Measurements from ENCODE around the gene WNT11. TPM values are rescaled to one million over a fixed set of nuclear protein-coding genes. Genes with fewer than 3 reads are reported as not detected.

WNT11 gene
- polyA plus RNA-seq, 1 donor (not counting 4 experiments of a cell fraction or from before 2014, with no cell fraction given), result not detected

DNA sequence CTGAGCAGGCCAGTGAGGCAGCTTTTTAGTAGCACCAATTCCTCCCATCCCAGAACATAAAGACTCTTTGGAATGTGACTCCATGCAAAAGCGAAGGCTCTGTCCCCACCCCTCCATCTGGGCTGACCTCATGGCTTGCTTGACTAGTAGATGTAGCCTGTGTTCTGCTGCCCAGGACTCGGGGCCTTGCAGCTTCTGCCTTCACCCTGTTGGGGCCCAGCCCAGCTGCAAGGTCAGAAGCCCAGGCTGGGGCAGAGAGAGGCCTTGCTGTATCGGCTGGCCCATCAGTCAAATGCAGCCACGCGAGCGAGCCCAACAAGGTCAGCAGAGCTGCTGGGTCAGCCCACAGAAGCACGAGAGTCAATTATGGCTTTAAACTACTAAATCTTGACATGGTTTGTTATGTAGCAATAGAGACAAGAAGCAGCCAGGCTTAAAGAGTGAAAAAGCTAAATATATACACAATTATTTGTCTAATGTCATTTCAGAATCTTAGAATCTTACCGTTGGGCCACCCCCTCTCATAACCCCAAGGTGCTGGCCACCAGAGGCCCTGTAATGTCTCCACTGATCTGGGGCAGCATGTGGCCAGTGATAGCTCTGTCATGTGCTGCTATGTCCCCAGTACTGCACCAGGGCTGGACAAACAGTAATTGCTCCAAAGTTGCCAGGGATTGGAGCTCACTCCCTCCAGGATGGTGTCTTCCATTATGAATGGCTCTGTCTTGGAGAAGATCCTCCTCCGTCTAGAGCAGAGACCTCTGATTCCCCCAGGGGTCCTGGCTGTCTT lies 10.4 kb upstream of the WNT11 start:
- FAIRE-seq, result no peak
- Histone ChIP-seq H3K4me1 (ENCODE audit: control insufficient read depth, extremely low read depth, insufficient read depth, low read length) (no peaks in the 10 kb centered on the region), H3K9me1 (ENCODE audit: control insufficient read depth, extremely low read depth, insufficient read depth, low read length) (no peaks in the 10 kb centered on the region), H3K36me3 (ENCODE audit: control insufficient read depth in 2 of 2, extremely low read depth in 1 of 2, insufficient read depth in 2 of 2, low read length in 2 of 2) (no peaks in the 10 kb centered on the region), H3K9me3 (ENCODE audit: control insufficient read depth, low read depth, low read length) (no peaks in the 10 kb centered on the region), H3K27me3 (ENCODE audit: control insufficient read depth, extremely low read depth, insufficient read depth, low read length) (peaks cover 21% of the 10 kb centered on the region), H4K20me1 (ENCODE audit: control insufficient read depth, extremely low read depth, insufficient read depth, low read length) (no peaks in the 10 kb centered on the region), H3K27ac (ENCODE audit: control insufficient read depth, insufficient read depth, low read length) (no peak overlapping the region), H3K79me2 (ENCODE audit: control insufficient read depth, insufficient read depth, low read length) (no peaks in the 10 kb centered on the region), H3K4me3 (ENCODE audit: control insufficient read depth in 2 of 3, extremely low read depth in 1 of 3, insufficient read depth in 2 of 3, low read depth in 1 of 3, low read length in 3 of 3) (no peak overlapping the region), H3K4me2 (ENCODE audit: control insufficient read depth, extremely low read depth, insufficient read depth, low read depth, low read length) (no peak overlapping the region), H3K9ac (ENCODE audit: control insufficient read depth, extremely low read depth, insufficient read depth, low read length) (no peak overlapping the region), H2AFZ (ENCODE audit: control insufficient read depth, low read length) (no peak overlapping the region)
- no peak for TF ChIP-seq EZH2 (IDR thresholded peaks at IDR 0.05; ENCODE audit: low read length)
- TF ChIP-seq, protein P1, sequence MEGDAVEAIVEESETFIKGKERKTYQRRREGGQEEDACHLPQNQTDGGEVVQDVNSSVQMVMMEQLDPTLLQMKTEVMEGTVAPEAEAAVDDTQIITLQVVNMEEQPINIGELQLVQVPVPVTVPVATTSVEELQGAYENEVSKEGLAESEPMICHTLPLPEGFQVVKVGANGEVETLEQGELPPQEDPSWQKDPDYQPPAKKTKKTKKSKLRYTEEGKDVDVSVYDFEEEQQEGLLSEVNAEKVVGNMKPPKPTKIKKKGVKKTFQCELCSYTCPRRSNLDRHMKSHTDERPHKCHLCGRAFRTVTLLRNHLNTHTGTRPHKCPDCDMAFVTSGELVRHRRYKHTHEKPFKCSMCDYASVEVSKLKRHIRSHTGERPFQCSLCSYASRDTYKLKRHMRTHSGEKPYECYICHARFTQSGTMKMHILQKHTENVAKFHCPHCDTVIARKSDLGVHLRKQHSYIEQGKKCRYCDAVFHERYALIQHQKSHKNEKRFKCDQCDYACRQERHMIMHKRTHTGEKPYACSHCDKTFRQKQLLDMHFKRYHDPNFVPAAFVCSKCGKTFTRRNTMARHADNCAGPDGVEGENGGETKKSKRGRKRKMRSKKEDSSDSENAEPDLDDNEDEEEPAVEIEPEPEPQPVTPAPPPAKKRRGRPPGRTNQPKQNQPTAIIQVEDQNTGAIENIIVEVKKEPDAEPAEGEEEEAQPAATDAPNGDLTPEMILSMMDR (optimal IDR thresholded peaks at IDR 0.05 in 1 of 3, IDR thresholded peaks at IDR 0.05 in 1 of 3, conservative IDR thresholded peaks at IDR 0.05 in 1 of 3; ENCODE audit: extremely low read depth in 1 of 3, insufficient read depth in 2 of 3, low read length in 3 of 3), result no peak
- dilution Hi-C loops (cut with MboI; ENCODE audit: extremely low pct_ligation_motif_present, low sequenced_read_pairs), result no loop called here
- no peak for DNase-seq (ENCODE audit: low read depth, low spot score)

DNA sequence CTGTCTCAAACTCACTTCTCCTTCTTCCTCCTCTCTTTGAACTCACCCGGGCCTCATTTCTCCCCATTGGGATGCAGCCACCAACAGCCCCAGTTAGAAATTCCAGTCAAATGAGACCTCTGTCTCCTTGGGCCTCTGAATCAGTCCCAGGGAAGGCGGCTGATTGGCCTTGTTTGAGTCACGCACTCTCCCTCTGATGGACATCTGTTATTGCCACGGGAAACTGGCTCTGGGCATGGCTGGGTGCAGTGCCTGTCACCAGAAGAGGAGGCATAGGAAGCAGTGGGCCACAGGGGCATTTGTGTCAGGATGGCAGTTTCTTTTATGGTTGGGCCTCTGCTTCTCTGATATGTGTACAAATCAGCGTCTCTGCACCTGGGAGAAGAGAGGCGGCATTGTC lies 9.6 kb upstream of the WNT11 start:
- Histone ChIP-seq H3K9ac (ENCODE audit: control insufficient read depth, extremely low read depth, insufficient read depth, low read length) (no peak overlapping the region), H3K9me1 (ENCODE audit: control insufficient read depth, extremely low read depth, insufficient read depth, low read length) (no peaks in the 10 kb centered on the region), H3K4me1 (ENCODE audit: control insufficient read depth, extremely low read depth, insufficient read depth, low read length) (peaks cover under 1% of the 10 kb centered on the region), H3K79me2 (ENCODE audit: control insufficient read depth, insufficient read depth, low read length) (no peaks in the 10 kb centered on the region), H3K9me3 (ENCODE audit: control insufficient read depth, low read depth, low read length) (no peaks in the 10 kb centered on the region), H3K4me3 (ENCODE audit: control insufficient read depth in 2 of 3, extremely low read depth in 1 of 3, insufficient read depth in 2 of 3, low read depth in 1 of 3, low read length in 3 of 3) (no peak overlapping the region), H3K27ac (ENCODE audit: control insufficient read depth, insufficient read depth, low read length) (no peak overlapping the region), H3K36me3 (ENCODE audit: control insufficient read depth in 2 of 2, extremely low read depth in 1 of 2, insufficient read depth in 2 of 2, low read length in 2 of 2) (no peaks in the 10 kb centered on the region), H2AFZ (ENCODE audit: control insufficient read depth, low read length) (no peak overlapping the region), H3K27me3 (ENCODE audit: control insufficient read depth, extremely low read depth, insufficient read depth, low read length) (peaks cover 29% of the 10 kb centered on the region), H4K20me1 (ENCODE audit: control insufficient read depth, extremely low read depth, insufficient read depth, low read length) (no peaks in the 10 kb centered on the region), H3K4me2 (ENCODE audit: control insufficient read depth, extremely low read depth, insufficient read depth, low read depth, low read length) (no peak overlapping the region)
- TF ChIP-seq, protein P1 (optimal IDR thresholded peaks at IDR 0.05 in 1 of 3, IDR thresholded peaks at IDR 0.05 in 1 of 3, conservative IDR thresholded peaks at IDR 0.05 in 1 of 3; ENCODE audit: extremely low read depth in 1 of 3, insufficient read depth in 2 of 3, low read length in 3 of 3), result no peak
- TF ChIP-seq EZH2 (IDR thresholded peaks at IDR 0.05; ENCODE audit: low read length), result no peak
- FAIRE-seq (no peak), DNase-seq (ENCODE audit: low read depth, low spot score) (no peak)
- dilution Hi-C loops (cut with MboI; ENCODE audit: extremely low pct_ligation_motif_present, low sequenced_read_pairs), result no loop called here

Measured in keratinocyte (primary cell).